PC-9 (cell line): Measurements from ENCODE around the gene CMTM8.

Experiments
- CTCF ChIP-seq: fragments of 200-600 bp; sonication (generic); conservative IDR thresholded peaks from 2 replicates; pipeline ENCODE4 v1.6.1; 2017; ENCODE audit warnings: mixed run types, antibody characterized with exemption, mild to moderate bottlenecking, moderate library complexity
- EZH2 ChIP-seq: fragments of 200-600 bp; sonication (generic); IDR thresholded peaks from 2 replicates; pipeline ENCODE4 v1.8.0; 2017; ENCODE audit warnings: antibody characterized with exemption, low read depth

DNA sequence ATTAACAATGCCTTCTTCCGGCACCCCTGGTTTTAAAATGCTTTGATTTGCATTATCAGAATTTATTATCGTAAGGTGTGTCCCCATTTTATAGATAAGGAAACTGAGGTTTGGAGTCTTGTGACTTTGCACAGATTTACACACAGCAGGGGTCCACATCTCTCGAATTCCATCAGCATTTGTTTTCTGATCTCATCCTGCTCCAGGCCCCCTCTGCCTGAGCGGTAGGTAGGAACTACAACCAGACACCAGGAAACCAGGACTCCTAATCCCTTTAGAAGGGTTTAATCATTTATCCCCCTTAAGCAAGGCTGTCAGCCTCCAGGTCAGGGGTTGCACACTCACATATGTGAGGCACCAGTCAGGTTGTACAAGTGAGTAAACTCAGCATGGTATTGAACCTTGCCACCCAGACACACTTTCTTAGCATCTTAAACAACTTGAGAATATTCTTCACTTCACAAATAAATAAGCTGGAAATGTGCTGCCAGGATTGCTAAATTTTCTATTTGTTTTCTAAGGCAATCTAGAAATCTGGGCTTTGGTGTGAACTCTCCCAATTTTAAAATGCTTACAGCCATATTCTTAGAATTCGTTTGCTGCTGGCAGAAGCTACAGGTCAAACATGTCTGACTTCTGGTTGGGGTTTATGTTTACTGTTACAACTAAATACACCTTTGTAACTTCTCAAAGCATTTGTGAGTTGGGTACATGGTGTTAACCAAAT lies 121.4 kb downstream of the CMTM8 start:
- TF ChIP-seq CTCF (no peak), EZH2 (no peak)
